ENCODE measurements around the gene MED13L.

The MED13L gene

GRCh38 chr12:115926037-115926670, 351.3 kb downstream of the MED13L start:
- no peak for DNase-seq

GRCh38 chr12:115923851-115924250, 353.6 kb downstream of the MED13L start:
- no peak for DNase-seq

- DNase-seq = no peak
Observed at GRCh38 chr12:115922952-115923564, 354.4 kb downstream of the MED13L start.

- DNase-seq = no peak
Observed at GRCh38 chr12:115920395-115921183, 356.9 kb downstream of the MED13L start.

GRCh38 chr12:115918763-115919162, 358.7 kb downstream of the MED13L start:
- no peak for DNase-seq

- peak; percentile 60 for DNase-seq
Observed at GRCh38 chr12:115916910-115917668, 360.4 kb downstream of the MED13L start.

GRCh38 chr12:115914122-115914521, 363.4 kb downstream of the MED13L start:
- no peak for DNase-seq

- DNase-seq = no peak
Observed at GRCh38 chr12:115912440-115912839, 365.1 kb downstream of the MED13L start.

- DNase-seq = no peak
Observed at GRCh38 chr12:115911360-115911759, 366.1 kb downstream of the MED13L start.

GRCh38 chr12:115910057-115910456, 367.4 kb downstream of the MED13L start:
- DNase-seq = no peak
